ENCODE results near the gene AQP1. TPM values are rescaled to one million over a fixed set of nuclear protein-coding genes. Genes with fewer than 3 reads are reported as not detected.

Gene AQP1
- total RNA-seq, 1 experiment from 2014 or later = 0.15 TPM

GRCh38 chr7:30918676-30919075 is 7.0 kb downstream of the AQP1 start:
- Histone ChIP-seq H3K56ac (ENCODE audit: insufficient read length, low read depth, low read length) (no peak overlapping the region), H4K91ac (ENCODE audit: insufficient read length, low read depth, low read length) (no peak overlapping the region), H2BK12ac (ENCODE audit: insufficient read length, low read depth, low read length) (no peak overlapping the region), H2BK20ac (ENCODE audit: low read depth, low read length, poor library complexity, severe bottlenecking) (no peak overlapping the region), H2BK120ac (ENCODE audit: low read depth, low read length, poor library complexity, severe bottlenecking) (no peak overlapping the region), H2BK5ac (ENCODE audit: insufficient read length, low read length) (no peak overlapping the region), H3K14ac (ENCODE audit: insufficient read depth, low read length) (no peak overlapping the region), H2AFZ (ENCODE audit: low read length) (no peak overlapping the region), H3K23me2 (ENCODE audit: insufficient read length, low read depth, low read length, poor library complexity, severe bottlenecking) (no peaks in the 10 kb centered on the region), H4K20me1 (ENCODE audit: control insufficient read depth, insufficient read depth, insufficient read length) (no peaks in the 10 kb centered on the region), H3K27ac (ENCODE audit: insufficient read length, low read depth, low read length) (no peak overlapping the region), H3K79me1 (ENCODE audit: insufficient read depth, low read depth, low read length, poor library complexity, severe bottlenecking) (no peaks in the 10 kb centered on the region), H3K18ac (ENCODE audit: insufficient read length, low read depth, low read length) (no peak overlapping the region), H2AK5ac (ENCODE audit: insufficient read length, low read length) (no peak overlapping the region), H3K4me1 (ENCODE audit: insufficient read depth, low read length) (no peaks in the 10 kb centered on the region), H2BK15ac (ENCODE audit: low read depth, low read length) (no peak overlapping the region), H4K5ac (ENCODE audit: insufficient read length, low read depth, low read length) (no peak overlapping the region), H4K8ac (replicated peaks; ENCODE audit: insufficient read length, low read depth, low read length) (no peak overlapping the region), H3K9ac (ENCODE audit: extremely low read depth, insufficient read length, low read length) (no peak overlapping the region), H3K4ac (ENCODE audit: low read depth, low read length) (no peak overlapping the region), H3K9me3 (ENCODE audit: control insufficient read depth, low read depth, low read length) (no peaks in the 10 kb centered on the region), H3K27me3 (ENCODE audit: insufficient read depth, low read length) (no peaks in the 10 kb centered on the region), H3T11ph (ENCODE audit: low read length) (no peak overlapping the region), H3K4me2 (ENCODE audit: insufficient read depth, insufficient read length, low read length) (no peak overlapping the region), H3K79me2 (ENCODE audit: insufficient read depth, low read length) (no peaks in the 10 kb centered on the region), H3K23ac (ENCODE audit: insufficient read length, low read depth, low read length) (no peak overlapping the region)
- peaks cover 5% of the 10 kb centered on the region; the same call in 1 of the 2 replicates for H3K27me3 Mint-ChIP-seq (ENCODE audit: low read depth)
- peaks cover 2 to 28% of the 10 kb centered on the region in 2 experiments; a peak in 2 of 4 replicates for H3K4me1 Mint-ChIP-seq
- TF ChIP-seq, protein P1, sequence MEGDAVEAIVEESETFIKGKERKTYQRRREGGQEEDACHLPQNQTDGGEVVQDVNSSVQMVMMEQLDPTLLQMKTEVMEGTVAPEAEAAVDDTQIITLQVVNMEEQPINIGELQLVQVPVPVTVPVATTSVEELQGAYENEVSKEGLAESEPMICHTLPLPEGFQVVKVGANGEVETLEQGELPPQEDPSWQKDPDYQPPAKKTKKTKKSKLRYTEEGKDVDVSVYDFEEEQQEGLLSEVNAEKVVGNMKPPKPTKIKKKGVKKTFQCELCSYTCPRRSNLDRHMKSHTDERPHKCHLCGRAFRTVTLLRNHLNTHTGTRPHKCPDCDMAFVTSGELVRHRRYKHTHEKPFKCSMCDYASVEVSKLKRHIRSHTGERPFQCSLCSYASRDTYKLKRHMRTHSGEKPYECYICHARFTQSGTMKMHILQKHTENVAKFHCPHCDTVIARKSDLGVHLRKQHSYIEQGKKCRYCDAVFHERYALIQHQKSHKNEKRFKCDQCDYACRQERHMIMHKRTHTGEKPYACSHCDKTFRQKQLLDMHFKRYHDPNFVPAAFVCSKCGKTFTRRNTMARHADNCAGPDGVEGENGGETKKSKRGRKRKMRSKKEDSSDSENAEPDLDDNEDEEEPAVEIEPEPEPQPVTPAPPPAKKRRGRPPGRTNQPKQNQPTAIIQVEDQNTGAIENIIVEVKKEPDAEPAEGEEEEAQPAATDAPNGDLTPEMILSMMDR (conservative IDR thresholded peaks at IDR 0.05) = no peak
- no peak for DNase-seq
- no peak overlapping the region for H3K4me3 Mint-ChIP-seq
- H3K9me3 Mint-ChIP-seq = no peaks in the 10 kb centered on the region
- WGBS (ENCODE audit: extremely low coverage, insufficient read length, low lambda C conversion rate) = no CpG with 5 or more reads among the region's 4 CpGs
- H3K27ac Mint-ChIP-seq = no peak overlapping the region; a peak in 1 of 7 replicates
- no peaks in the 10 kb centered on the region for H3K36me3 Mint-ChIP-seq (ENCODE audit: insufficient read depth in 1 of 3, low read depth in 3 of 3)

Measured in H9 (cell line).